MM.1S (cell line): ENCODE measurements around the gene YPEL1.

Experiments
- DNase-seq: peaks from one replicate; pipeline ENCODE4 v3.0.0-alpha.2; 2015
- H2AFZ ChIP-seq: fragments of 300-600 bp; sonication (generic); 2 replicates; pipeline ENCODE4 v1.6.0; 2016; ENCODE audit warnings: antibody characterized with exemption, low read length
- H3F3A ChIP-seq: fragments of 300-600 bp; sonication (generic); 2 replicates; pipeline ENCODE4 v1.6.1; 2016; ENCODE audit warnings: mild to moderate bottlenecking, antibody characterized with exemption, low read length, moderate library complexity, mixed read lengths; ENCODE audit not compliant: insufficient read depth
- H3K27ac ChIP-seq: fragments of 300-600 bp; sonication (generic); 2 replicates; pipeline ENCODE4 v1.5.1; 2016; ENCODE audit warnings: mild to moderate bottlenecking, low read length
- H3K27me3 ChIP-seq: fragments of 300-600 bp; sonication (generic); replicated peaks from 2 replicates; pipeline ENCODE4 v1.6.0; 2016; ENCODE audit warnings: low read length; ENCODE audit not compliant: insufficient read depth
- H3K36me3 ChIP-seq: fragments of 300-600 bp; sonication (generic); replicated peaks from 2 replicates; pipeline ENCODE4 v1.6.1; 2016; ENCODE audit warnings: mild to moderate bottlenecking, low read length, mixed read lengths; ENCODE audit not compliant: insufficient read depth
- H3K4me1 ChIP-seq: fragments of 300-600 bp; sonication (generic); 2 replicates; pipeline ENCODE4 v1.6.1; 2016; ENCODE audit warnings: low read length, mixed read lengths
- H3K4me2 ChIP-seq: fragments of 300-600 bp; sonication (generic); 2 replicates; pipeline ENCODE4 v1.6.0; 2016; ENCODE audit warnings: low read depth, low read length
- H3K4me3 ChIP-seq: fragments of 300-600 bp; sonication (generic); 2 replicates; pipeline ENCODE4 v1.5.1; 2016; ENCODE audit warnings: low read length, mixed read lengths
- H3K79me2 ChIP-seq: fragments of 300-600 bp; sonication (generic); 2 replicates; pipeline ENCODE4 v1.6.1; 2016; ENCODE audit warnings: mixed run types, low read length, mixed read lengths
- H3K9ac ChIP-seq: fragments of 300-600 bp; sonication (generic); 2 replicates; pipeline ENCODE4 v1.6.1; 2016; ENCODE audit warnings: low read length, mixed read lengths
- H3K9me2 ChIP-seq: fragments of 300-600 bp; sonication (generic); replicated peaks from 2 replicates; pipeline ENCODE4 v1.6.1; 2016; ENCODE audit warnings: mild to moderate bottlenecking, low read length, mixed read lengths; ENCODE audit not compliant: insufficient read depth
- H3K9me3 ChIP-seq: fragments of 300-600 bp; sonication (generic); replicated peaks from 2 replicates; pipeline ENCODE4 v1.6.1; 2016; ENCODE audit warnings: mild to moderate bottlenecking, low read length, mixed read lengths; ENCODE audit not compliant: insufficient read depth
- H4K20me1 ChIP-seq: fragments of 300-600 bp; sonication (generic); 2 replicates; pipeline ENCODE4 v1.6.1; 2016; ENCODE audit warnings: mild to moderate bottlenecking, low read length, moderate library complexity, mixed read lengths; ENCODE audit not compliant: insufficient read depth
- CTCF ChIP-seq: fragments of 300-600 bp; sonication (generic); IDR thresholded peaks from 2 replicates; pipeline ENCODE4 v1.5.1; 2016; ENCODE audit warnings: antibody characterized with exemption, low read length, mixed read lengths
- EZH2 ChIP-seq: fragments of 300-600 bp; sonication (generic); optimal IDR thresholded peaks from 2 replicates; pipeline ENCODE3; 2017; ENCODE audit warnings: low read depth, mild to moderate bottlenecking, antibody characterized with exemption, low read length, mixed read lengths
- EZH2phosphoT487 ChIP-seq: fragments of 300-600 bp; sonication (generic); IDR thresholded peaks from 2 replicates; pipeline ENCODE4 v1.6.1; 2018; ENCODE audit warnings: antibody characterized with exemption, low read length

YPEL1 gene

GRCh38 chr22:21661991-21662390 is 73.6 kb downstream of the YPEL1 start:
- no peak for DNase-seq
- Histone ChIP-seq H3K9me3 (no peaks in the 10 kb centered on the region), H4K20me1 (no peaks in the 10 kb centered on the region), H3K4me1 (peaks cover 3% of the 10 kb centered on the region), H3K4me3 (no peak overlapping the region), H3K4me2 (no peak overlapping the region), H2AFZ (no peak overlapping the region), H3K79me2 (peaks cover 5% of the 10 kb centered on the region), H3K27me3 (peaks cover 14% of the 10 kb centered on the region), H3K9ac (no peak overlapping the region), H3K9me2 (no peaks in the 10 kb centered on the region), H3K36me3 (no peaks in the 10 kb centered on the region), H3K27ac (no peak overlapping the region), H3F3A (peaks cover 5% of the 10 kb centered on the region; the same call in 1 of the 2 replicates)
- TF ChIP-seq EZH2phosphoT487 (no peak), CTCF (no peak), EZH2 (no peak)

GRCh38 chr22:21660904-21661303 is 74.7 kb downstream of the YPEL1 start:
- Histone ChIP-seq H3K4me1 (peaks cover 7% of the 10 kb centered on the region), H3K4me3 (no peak overlapping the region), H2AFZ (no peak overlapping the region), H3K9me3 (no peaks in the 10 kb centered on the region), H3K9me2 (no peaks in the 10 kb centered on the region), H3K79me2 (no peaks in the 10 kb centered on the region), H3K9ac (no peak overlapping the region), H4K20me1 (no peaks in the 10 kb centered on the region), H3F3A (peaks cover 11% of the 10 kb centered on the region), H3K4me2 (no peak overlapping the region), H3K27me3 (peaks cover 14% of the 10 kb centered on the region), H3K27ac (no peak overlapping the region), H3K36me3 (no peaks in the 10 kb centered on the region)
- no peak for DNase-seq
- TF ChIP-seq CTCF (no peak), EZH2phosphoT487 (no peak), EZH2 (no peak)

GRCh38 chr22:21659864-21660525 is 75.6 kb downstream of the YPEL1 start:
- H3K9ac ChIP-seq = no peak overlapping the region
- no peak for DNase-seq
- no peaks in the 10 kb centered on the region for H3K36me3 ChIP-seq

More at GRCh38 chr22:21659864-21660525, 75.6 kb downstream of the YPEL1 start:
- TF ChIP-seq CTCF = no peak
- TF ChIP-seq EZH2phosphoT487 = no peak
- TF ChIP-seq EZH2 = no peak
- Histone ChIP-seq H3F3A (peaks cover 8% of the 10 kb centered on the region), H3K27ac (no peak overlapping the region), H3K9me2 (no peaks in the 10 kb centered on the region), H3K4me1 (peaks cover 7% of the 10 kb centered on the region), H3K27me3 (peaks cover 14% of the 10 kb centered on the region), H4K20me1 (no peaks in the 10 kb centered on the region), H2AFZ (no peak overlapping the region), H3K4me2 (no peak overlapping the region), H3K79me2 (no peaks in the 10 kb centered on the region), H3K4me3 (no peak overlapping the region), H3K9me3 (no peaks in the 10 kb centered on the region)
